ENCODE measurements around the gene OAT. TPM values are rescaled to one million over a fixed set of nuclear protein-coding genes. Genes with fewer than 3 reads are reported as not detected.

OAT gene
- total RNA-seq, 4 donors from 2014 or later, result 86.0 to 103 (median 95.1) TPM

DNA sequence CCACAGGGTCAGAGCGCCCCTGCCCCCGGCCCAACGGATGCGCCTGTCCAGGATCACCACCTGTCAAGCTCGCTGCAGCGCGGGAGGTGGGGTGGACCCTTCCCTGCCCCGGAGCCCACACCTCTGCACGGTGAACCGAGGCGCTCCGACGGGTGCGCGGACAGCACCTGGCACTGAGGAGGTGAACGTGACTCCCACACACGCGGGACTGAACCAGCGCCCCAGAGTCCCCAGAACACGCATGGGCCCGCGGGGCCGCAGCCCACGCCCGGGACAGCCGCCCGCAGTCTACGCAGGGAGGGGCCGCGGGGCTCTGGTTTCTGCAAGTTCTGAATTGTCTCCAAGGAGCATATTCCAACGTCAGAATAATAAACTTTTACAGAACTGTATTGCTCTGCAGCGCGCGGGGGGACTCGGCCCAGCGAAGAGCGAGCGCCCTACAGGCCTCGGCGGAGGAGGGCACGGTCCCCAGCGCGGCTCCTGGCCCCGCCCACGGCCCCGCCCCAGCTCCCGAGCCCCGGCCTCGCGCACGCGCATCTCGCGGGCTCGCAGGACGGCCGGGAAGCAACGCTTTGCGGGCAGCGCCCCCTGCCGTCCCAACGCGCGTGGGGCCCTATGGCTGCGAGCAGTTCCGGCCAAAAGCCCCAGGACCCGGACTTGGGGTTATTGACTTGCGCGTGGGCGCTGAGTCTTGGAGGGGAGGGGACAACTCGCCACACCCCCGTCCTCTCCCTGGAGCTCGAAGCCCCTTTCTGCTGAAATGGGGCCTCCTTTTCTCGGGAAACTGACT lies 29.7 kb downstream of the OAT start:
- 2% methylated on average over 42 of the region's 74 CpGs for WGBS
- TF ChIP-seq POLR2AphosphoS5 (IDR thresholded peaks at IDR 0.05) (no peak), EP300 (IDR thresholded peaks at IDR 0.05) (no peak), POLR2A (IDR thresholded peaks at IDR 0.05) (no peak)
- TF ChIP-seq, protein P1, sequence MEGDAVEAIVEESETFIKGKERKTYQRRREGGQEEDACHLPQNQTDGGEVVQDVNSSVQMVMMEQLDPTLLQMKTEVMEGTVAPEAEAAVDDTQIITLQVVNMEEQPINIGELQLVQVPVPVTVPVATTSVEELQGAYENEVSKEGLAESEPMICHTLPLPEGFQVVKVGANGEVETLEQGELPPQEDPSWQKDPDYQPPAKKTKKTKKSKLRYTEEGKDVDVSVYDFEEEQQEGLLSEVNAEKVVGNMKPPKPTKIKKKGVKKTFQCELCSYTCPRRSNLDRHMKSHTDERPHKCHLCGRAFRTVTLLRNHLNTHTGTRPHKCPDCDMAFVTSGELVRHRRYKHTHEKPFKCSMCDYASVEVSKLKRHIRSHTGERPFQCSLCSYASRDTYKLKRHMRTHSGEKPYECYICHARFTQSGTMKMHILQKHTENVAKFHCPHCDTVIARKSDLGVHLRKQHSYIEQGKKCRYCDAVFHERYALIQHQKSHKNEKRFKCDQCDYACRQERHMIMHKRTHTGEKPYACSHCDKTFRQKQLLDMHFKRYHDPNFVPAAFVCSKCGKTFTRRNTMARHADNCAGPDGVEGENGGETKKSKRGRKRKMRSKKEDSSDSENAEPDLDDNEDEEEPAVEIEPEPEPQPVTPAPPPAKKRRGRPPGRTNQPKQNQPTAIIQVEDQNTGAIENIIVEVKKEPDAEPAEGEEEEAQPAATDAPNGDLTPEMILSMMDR (IDR thresholded peaks at IDR 0.05), result peak; percentile 70 to 97
- DNase-seq (ENCODE audit: low spot score in 2 of 2), result peak; percentile 89 to 93
- H3K27ac ChIP-seq, result no peak overlapping the region
- H3K4me1 ChIP-seq, result peaks cover 11% of the 10 kb centered on the region
- peak overlapping the region; percentile 53 for H3K4me3 ChIP-seq
- H3K9me3 ChIP-seq, result no peaks in the 10 kb centered on the region
- no peaks in the 10 kb centered on the region for H3K27me3 ChIP-seq
- no peaks in the 10 kb centered on the region for H3K36me3 ChIP-seq

GRCh38 chr10:124388476-124388822 lies 30.3 kb downstream of the OAT start:
- Histone ChIP-seq H3K4me3 (peak overlapping the region; percentile 53), H3K27ac (no peak overlapping the region)
- TF ChIP-seq POLR2AphosphoS5 (IDR thresholded peaks at IDR 0.05), result no peak

GRCh38 chr10:124387078-124387874 lies 31.4 kb downstream of the OAT start:
- WGBS, result 100% methylated on average over 1 of the region's 10 CpGs
- DNase-seq (ENCODE audit: low spot score in 2 of 2), result peak in 1 of 2 donors; percentile 52
- Histone ChIP-seq H3K9me3 (no peaks in the 10 kb centered on the region), H3K27ac (no peak overlapping the region), H3K36me3 (no peaks in the 10 kb centered on the region), H3K4me1 (peaks cover 11% of the 10 kb centered on the region), H3K4me3 (no peak overlapping the region), H3K27me3 (no peaks in the 10 kb centered on the region)
- TF ChIP-seq, protein P1 (IDR thresholded peaks at IDR 0.05), result no peak
- TF ChIP-seq POLR2A (IDR thresholded peaks at IDR 0.05) (no peak), EP300 (IDR thresholded peaks at IDR 0.05) (no peak), POLR2AphosphoS5 (IDR thresholded peaks at IDR 0.05) (no peak)

More at GRCh38 chr10:124388476-124388822, 30.3 kb downstream of the OAT start:
- WGBS, result 72% methylated on average over 9 of the region's 9 CpGs
- H3K36me3 ChIP-seq, result no peaks in the 10 kb centered on the region
- no peaks in the 10 kb centered on the region for H3K27me3 ChIP-seq
- peak in 1 of 2 donors; percentile 63 for DNase-seq (ENCODE audit: low spot score in 2 of 2)
- H3K9me3 ChIP-seq, result no peaks in the 10 kb centered on the region
- H3K4me1 ChIP-seq, result peaks cover 11% of the 10 kb centered on the region

- 88% methylated on average over 20 of the region's 21 CpGs for WGBS
- peak; percentile 55 to 73 for DNase-seq (ENCODE audit: low spot score in 2 of 2)
Observed at GRCh38 chr10:124386186-124387077, 32.3 kb downstream of the OAT start.

More at GRCh38 chr10:124386186-124387077, 32.3 kb downstream of the OAT start:
- H3K27ac ChIP-seq, result no peak overlapping the region
- H3K9me3 ChIP-seq, result no peaks in the 10 kb centered on the region
- H3K36me3 ChIP-seq, result no peaks in the 10 kb centered on the region
- H3K4me3 ChIP-seq, result no peak overlapping the region
- TF ChIP-seq, protein P1 (IDR thresholded peaks at IDR 0.05), result no peak
- no peak for TF ChIP-seq EP300 (IDR thresholded peaks at IDR 0.05)
- TF ChIP-seq POLR2A (IDR thresholded peaks at IDR 0.05), result no peak
- TF ChIP-seq POLR2AphosphoS5 (IDR thresholded peaks at IDR 0.05), result no peak
- peaks cover 11% of the 10 kb centered on the region for H3K4me1 ChIP-seq
- H3K27me3 ChIP-seq, result peaks cover under 1% of the 10 kb centered on the region
